HepG2 (cell line): ENCODE results near the gene RIPOR1. TPM values are rescaled to one million over a fixed set of nuclear protein-coding genes. Genes with fewer than 3 reads are reported as not detected.
A peak's percentile ranks its signal among the peaks of the same experiment; 100 is the strongest.

Experiments
- AGO2 ChIP-seq: fragments of 200-400 bp; formaldehyde crosslinking; optimal IDR thresholded peaks from 2 replicates; pipeline ENCODE3; 2017; ENCODE audit warnings: mild to moderate bottlenecking, low read depth, low read length, moderate library complexity
- CENPBD1 ChIP-seq: sonication (generic); formaldehyde crosslinking; IDR thresholded peaks from 2 replicates; pipeline ENCODE4 v1.8.0; 2022; ENCODE audit warnings: missing genetic modification reagents, low read depth, mild to moderate bottlenecking, borderline replicate concordance
- DPF2 ChIP-seq: sonication (generic); formaldehyde crosslinking; IDR thresholded peaks from 2 replicates; pipeline ENCODE4 v1.4.0; 2020; ENCODE audit warnings: mild to moderate bottlenecking, low read depth, missing genetic modification reagents, borderline replicate concordance
- TFDP2 ChIP-seq: sonication (generic); formaldehyde crosslinking; IDR thresholded peaks from 2 replicates; pipeline ENCODE4 v1.4.0; 2020; ENCODE audit warnings: missing genetic modification reagents
- THAP11 ChIP-seq: IDR thresholded peaks from 2 replicates; pipeline ENCODE4 v1.6.1; 2016; ENCODE audit warnings: missing biosample characterization, missing genetic modification reagents
- THAP8 ChIP-seq: sonication (generic); formaldehyde crosslinking; IDR thresholded peaks from 2 replicates; pipeline ENCODE4 v1.5.1; 2020; ENCODE audit warnings: missing genetic modification reagents, mild to moderate bottlenecking, borderline replicate concordance
- ZBTB46 ChIP-seq: sonication (generic); formaldehyde crosslinking; IDR thresholded peaks from 2 replicates; pipeline ENCODE4 v1.4.0; 2020; ENCODE audit warnings: mild to moderate bottlenecking, missing genetic modification reagents, borderline replicate concordance
- ZNF225 ChIP-seq: sonication (generic); formaldehyde crosslinking; IDR thresholded peaks from 2 replicates; pipeline ENCODE4 v1.4.0; 2020; ENCODE audit warnings: mild to moderate bottlenecking, missing genetic modification reagents
- ZNF337 ChIP-seq: sonication (generic); formaldehyde crosslinking; IDR thresholded peaks from 2 replicates; pipeline ENCODE4 v1.5.1; 2020; ENCODE audit warnings: missing genetic modification reagents, low read depth, mild to moderate bottlenecking, borderline replicate concordance
- ZNF569 ChIP-seq: sonication (generic); formaldehyde crosslinking; IDR thresholded peaks from 2 replicates; pipeline ENCODE4 v1.5.0; 2020; ENCODE audit warnings: mild to moderate bottlenecking, missing genetic modification reagents, moderate library complexity, borderline replicate concordance
- ZNF841 ChIP-seq: sonication (generic); formaldehyde crosslinking; IDR thresholded peaks from 2 replicates; pipeline ENCODE4 v1.8.1; 2023; ENCODE audit warnings: missing genetic modification reagents, borderline replicate concordance
- ZSCAN12 ChIP-seq: sonication (generic); formaldehyde crosslinking; IDR thresholded peaks from 2 replicates; pipeline ENCODE4 v1.9.0; 2021; ENCODE audit warnings: mild to moderate bottlenecking, missing genetic modification reagents
- polyA plus RNA-seq, 8 experiments: library from polyadenylated mRNA; depleted of rRNA in 3 of 8; stranded (reverse) in 7 of 8; unstranded in 1 of 8; fragments of >200 nt; fragmentation: Illumina TruSeq in 4 of 8; extraction: Trizol in 4 of 8; gene quantifications; 2 replicates each; pipeline versions ENCODE4 v1.2.1 to v1.2.3, GENCODE V29; 2011 to 2016; ENCODE audit warnings: low read depth in 4 of 8, missing spikeins in 1 of 8, mixed read lengths in 1 of 8; ENCODE audit not compliant: insufficient read depth in 1 of 8
- total RNA-seq, 5 experiments: library from RNA; depleted of rRNA; stranded (reverse); fragments of >200 nt; fragmentation: Illumina TruSeq; extraction: Trizol; gene quantifications; 2 replicates each; pipeline ENCODE4 v1.2.3, GENCODE V29; 2016; ENCODE audit warnings: low read depth in 1 of 5
- TF ChIP-seq, protein P1 (sequence below): sonication (generic); formaldehyde crosslinking; conservative IDR thresholded peaks from 2 replicates; pipeline ENCODE4 v1.5.0; 2020; ENCODE audit warnings: missing genetic modification reagents
- TF ChIP-seq, protein P2 (sequence below): sonication (generic); formaldehyde crosslinking; IDR thresholded peaks from 2 replicates; pipeline ENCODE4 v1.5.1; 2020; ENCODE audit warnings: missing genetic modification reagents, mild to moderate bottlenecking, borderline replicate concordance
- TF ChIP-seq, protein P3 (sequence below): IDR thresholded peaks from 2 replicates; pipeline ENCODE4 v1.6.1; 2018; ENCODE audit warnings: missing genetic modification reagents, mild to moderate bottlenecking, missing compliant biosample characterization
- TF ChIP-seq, protein P4 (sequence below): sonication (generic); formaldehyde crosslinking; IDR thresholded peaks from 2 replicates; pipeline ENCODE4 v1.8.1; 2023; ENCODE audit warnings: mild to moderate bottlenecking, inconsistent platforms, moderate library complexity, missing genetic modification reagents, borderline replicate concordance
- TF ChIP-seq, protein P5 (sequence below): sonication (generic); formaldehyde crosslinking; IDR thresholded peaks from 2 replicates; pipeline ENCODE4 v1.5.0; 2020; ENCODE audit warnings: missing genetic modification reagents

The RIPOR1 gene
- total and polyA plus RNA-seq, 2 of the 13 experiments (the other 11 are each of a cell fraction or from before 2014, with no cell fraction given), result 4.6 to 8.1 TPM

- TF ChIP-seq, protein P1, sequence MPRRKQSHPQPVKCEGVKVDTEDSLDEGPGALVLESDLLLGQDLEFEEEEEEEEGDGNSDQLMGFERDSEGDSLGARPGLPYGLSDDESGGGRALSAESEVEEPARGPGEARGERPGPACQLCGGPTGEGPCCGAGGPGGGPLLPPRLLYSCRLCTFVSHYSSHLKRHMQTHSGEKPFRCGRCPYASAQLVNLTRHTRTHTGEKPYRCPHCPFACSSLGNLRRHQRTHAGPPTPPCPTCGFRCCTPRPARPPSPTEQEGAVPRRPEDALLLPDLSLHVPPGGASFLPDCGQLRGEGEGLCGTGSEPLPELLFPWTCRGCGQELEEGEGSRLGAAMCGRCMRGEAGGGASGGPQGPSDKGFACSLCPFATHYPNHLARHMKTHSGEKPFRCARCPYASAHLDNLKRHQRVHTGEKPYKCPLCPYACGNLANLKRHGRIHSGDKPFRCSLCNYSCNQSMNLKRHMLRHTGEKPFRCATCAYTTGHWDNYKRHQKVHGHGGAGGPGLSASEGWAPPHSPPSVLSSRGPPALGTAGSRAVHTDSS (CRISPR knock-in tag), result no peak
- TF ChIP-seq THAP8, result no peak
- peak; percentile 84 for TF ChIP-seq THAP11 (CRISPR knock-in tag)
- TF ChIP-seq CENPBD1 (CRISPR knock-in tag), result no peak
- TF ChIP-seq, protein P2, sequence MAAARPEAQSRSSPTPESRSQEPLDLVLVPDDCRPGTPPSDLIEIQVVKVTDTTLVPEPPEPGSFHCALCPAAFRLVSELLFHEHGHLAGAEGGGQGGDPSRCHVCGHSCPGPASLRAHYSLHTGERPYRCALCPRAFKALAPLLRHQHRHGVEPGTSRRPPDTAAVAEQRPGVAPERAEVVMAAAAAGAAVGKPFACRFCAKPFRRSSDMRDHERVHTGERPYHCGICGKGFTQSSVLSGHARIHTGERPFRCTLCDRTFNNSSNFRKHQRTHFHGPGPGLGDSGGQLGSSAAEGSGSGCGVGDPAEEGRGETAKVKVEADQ, result no peak
- TF ChIP-seq, protein P3, sequence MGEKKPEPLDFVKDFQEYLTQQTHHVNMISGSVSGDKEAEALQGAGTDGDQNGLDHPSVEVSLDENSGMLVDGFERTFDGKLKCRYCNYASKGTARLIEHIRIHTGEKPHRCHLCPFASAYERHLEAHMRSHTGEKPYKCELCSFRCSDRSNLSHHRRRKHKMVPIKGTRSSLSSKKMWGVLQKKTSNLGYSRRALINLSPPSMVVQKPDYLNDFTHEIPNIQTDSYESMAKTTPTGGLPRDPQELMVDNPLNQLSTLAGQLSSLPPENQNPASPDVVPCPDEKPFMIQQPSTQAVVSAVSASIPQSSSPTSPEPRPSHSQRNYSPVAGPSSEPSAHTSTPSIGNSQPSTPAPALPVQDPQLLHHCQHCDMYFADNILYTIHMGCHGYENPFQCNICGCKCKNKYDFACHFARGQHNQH (CRISPR knock-in tag), result peak; percentile 70
- TF ChIP-seq ZNF841 (CRISPR knock-in tag), result no peak
- TF ChIP-seq, protein P4, sequence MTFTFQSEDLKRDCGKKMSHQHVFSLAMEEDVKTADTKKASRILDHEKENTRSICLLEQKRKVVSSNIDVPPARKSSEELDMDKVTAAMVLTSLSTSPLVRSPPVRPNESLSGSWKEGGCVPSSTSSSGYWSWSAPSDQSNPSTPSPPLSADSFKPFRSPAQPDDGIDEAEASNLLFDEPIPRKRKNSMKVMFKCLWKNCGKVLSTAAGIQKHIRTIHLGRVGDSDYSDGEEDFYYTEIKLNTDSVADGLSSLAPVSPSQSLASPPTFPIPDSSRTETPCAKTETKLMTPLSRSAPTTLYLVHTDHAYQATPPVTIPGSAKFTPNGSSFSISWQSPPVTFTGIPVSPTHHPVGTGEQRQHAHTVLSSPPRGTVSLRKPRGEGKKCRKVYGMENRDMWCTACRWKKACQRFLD, result peak; percentile 87; the same call in 1 of the 2 replicates
- no peak for TF ChIP-seq ZBTB46 (CRISPR knock-in tag)
- no peak for TF ChIP-seq DPF2 (CRISPR knock-in tag)
- TF ChIP-seq TFDP2 (CRISPR knock-in tag), result no peak; the same call in 1 of the 2 replicates
- TF ChIP-seq AGO2, result no peak
- no peak for TF ChIP-seq ZNF569 (CRISPR knock-in tag)
- no peak for TF ChIP-seq ZNF225 (CRISPR knock-in tag)
- TF ChIP-seq, protein P5, sequence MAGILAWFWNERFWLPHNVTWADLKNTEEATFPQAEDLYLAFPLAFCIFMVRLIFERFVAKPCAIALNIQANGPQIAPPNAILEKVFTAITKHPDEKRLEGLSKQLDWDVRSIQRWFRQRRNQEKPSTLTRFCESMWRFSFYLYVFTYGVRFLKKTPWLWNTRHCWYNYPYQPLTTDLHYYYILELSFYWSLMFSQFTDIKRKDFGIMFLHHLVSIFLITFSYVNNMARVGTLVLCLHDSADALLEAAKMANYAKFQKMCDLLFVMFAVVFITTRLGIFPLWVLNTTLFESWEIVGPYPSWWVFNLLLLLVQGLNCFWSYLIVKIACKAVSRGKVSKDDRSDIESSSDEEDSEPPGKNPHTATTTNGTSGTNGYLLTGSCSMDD (CRISPR knock-in tag), result no peak
- no peak for TF ChIP-seq ZSCAN12 (CRISPR knock-in tag)
- no peak for TF ChIP-seq ZNF337 (CRISPR knock-in tag)
These were observed 7.4 kb upstream of the RIPOR1 start (continued) for GRCh38 chr16:67521095-67521804.
